Cardiac muscle cell (in vitro differentiated cells and primary cell): ENCODE results near the gene PHC2. TPM values are rescaled to one million over a fixed set of nuclear protein-coding genes. Genes with fewer than 3 reads are reported as not detected.

Source experiments
- DNase-seq, 2 donors: peaks; one replicate each; pipeline versions ENCODE4 v3.0.0 to v3.0.0-alpha.2; 2010 to 2017; ENCODE audit warnings: low read depth in 1 of 2, low spot score in 1 of 2
- H3K27ac ChIP-seq: fragments of 200-600 bp; sonication (generic); 2 replicates; pipeline ENCODE4 v1.5.1; 2016
- H3K27me3 ChIP-seq: fragments of 200-600 bp; sonication (generic); 2 replicates; pipeline ENCODE4 v1.6.0; 2016; ENCODE audit warnings: control low read depth
- H3K36me3 ChIP-seq: fragments of 200-600 bp; sonication (generic); 2 replicates; pipeline ENCODE4 v1.5.1; 2016; ENCODE audit warnings: control low read depth
- H3K4me1 ChIP-seq: fragments of 200-600 bp; sonication (generic); 2 replicates; pipeline ENCODE4 v1.8.1; 2017; ENCODE audit warnings: low read depth, mild to moderate bottlenecking, mixed run types
- H3K4me3 ChIP-seq: fragments of 200-600 bp; sonication (generic); 2 replicates; pipeline ENCODE4 v1.5.1; 2016; ENCODE audit warnings: mild to moderate bottlenecking
- H3K9me3 ChIP-seq: fragments of 200-600 bp; sonication (generic); 2 replicates; pipeline ENCODE4 v1.5.1; 2017; ENCODE audit warnings: low read depth, mild to moderate bottlenecking, control low read depth
- polyA plus RNA-seq: library from polyadenylated mRNA; unstranded; fragments of >200 nt; fragmentation: Nextera tagmentation; extraction: Ambion mirVana; gene quantifications from 2 replicates; pipeline ENCODE4 v1.2.1, GENCODE V29; 2016
- total RNA-seq: library from RNA; depleted of rRNA; stranded (reverse); fragments of >200 nt; gene quantifications from 2 replicates; pipeline ENCODE4 v1.2.3, GENCODE V29; 2016
- TF ChIP-seq, protein P1 (sequence below): IDR thresholded peaks from 2 replicates; pipeline ENCODE4 v1.5.1; 2012; ENCODE audit warnings: low read depth, mild to moderate bottlenecking, low read length

PHC2 gene
- total and polyA plus RNA-seq, 2 experiments from 2014 or later, result 81.8 to 86.0 TPM

DNA sequence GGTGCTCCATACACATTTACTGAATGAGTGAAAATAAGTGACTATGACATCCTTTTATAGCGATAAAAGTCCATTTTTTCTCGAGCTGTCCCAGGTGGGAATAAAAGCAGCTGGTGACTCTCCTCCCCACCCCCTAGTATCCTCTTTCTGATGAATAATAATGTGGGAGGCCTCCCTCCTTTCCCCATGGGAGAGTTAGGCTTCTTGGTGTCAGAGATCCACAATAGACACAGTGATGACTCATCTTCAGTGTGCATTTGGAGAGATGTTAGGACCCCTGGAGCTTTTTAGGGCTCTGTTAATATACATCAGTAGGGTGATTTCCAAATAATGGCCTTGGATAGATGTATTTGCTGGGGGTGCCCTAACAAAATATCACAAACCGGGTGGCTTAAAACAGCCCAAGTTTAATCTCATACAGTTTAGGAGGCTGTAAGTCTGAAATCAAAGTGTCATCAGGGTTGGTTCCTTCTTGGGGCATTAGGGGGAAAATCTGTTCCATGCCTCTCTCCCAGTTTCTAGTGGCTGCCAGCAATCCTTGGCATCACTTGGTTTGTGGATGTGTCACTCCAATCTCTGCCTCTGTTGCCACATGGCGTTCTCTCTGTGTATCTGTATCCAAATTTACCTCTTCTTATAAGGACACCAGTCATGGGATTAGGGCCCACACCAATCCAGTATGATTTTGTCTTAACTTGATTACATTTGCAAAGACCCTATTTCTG is 4.4 kb upstream of the PHC2 start:
- Histone ChIP-seq H3K4me1 (peaks cover 36% of the 10 kb centered on the region), H3K36me3 (no peaks in the 10 kb centered on the region), H3K4me3 (no peak overlapping the region), H3K27me3 (no peaks in the 10 kb centered on the region), H3K27ac (no peak overlapping the region), H3K9me3 (no peaks in the 10 kb centered on the region)
- DNase-seq, result peak in 1 of 2 donors; percentile 57
- TF ChIP-seq, protein P1, sequence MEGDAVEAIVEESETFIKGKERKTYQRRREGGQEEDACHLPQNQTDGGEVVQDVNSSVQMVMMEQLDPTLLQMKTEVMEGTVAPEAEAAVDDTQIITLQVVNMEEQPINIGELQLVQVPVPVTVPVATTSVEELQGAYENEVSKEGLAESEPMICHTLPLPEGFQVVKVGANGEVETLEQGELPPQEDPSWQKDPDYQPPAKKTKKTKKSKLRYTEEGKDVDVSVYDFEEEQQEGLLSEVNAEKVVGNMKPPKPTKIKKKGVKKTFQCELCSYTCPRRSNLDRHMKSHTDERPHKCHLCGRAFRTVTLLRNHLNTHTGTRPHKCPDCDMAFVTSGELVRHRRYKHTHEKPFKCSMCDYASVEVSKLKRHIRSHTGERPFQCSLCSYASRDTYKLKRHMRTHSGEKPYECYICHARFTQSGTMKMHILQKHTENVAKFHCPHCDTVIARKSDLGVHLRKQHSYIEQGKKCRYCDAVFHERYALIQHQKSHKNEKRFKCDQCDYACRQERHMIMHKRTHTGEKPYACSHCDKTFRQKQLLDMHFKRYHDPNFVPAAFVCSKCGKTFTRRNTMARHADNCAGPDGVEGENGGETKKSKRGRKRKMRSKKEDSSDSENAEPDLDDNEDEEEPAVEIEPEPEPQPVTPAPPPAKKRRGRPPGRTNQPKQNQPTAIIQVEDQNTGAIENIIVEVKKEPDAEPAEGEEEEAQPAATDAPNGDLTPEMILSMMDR, result no peak

DNA sequence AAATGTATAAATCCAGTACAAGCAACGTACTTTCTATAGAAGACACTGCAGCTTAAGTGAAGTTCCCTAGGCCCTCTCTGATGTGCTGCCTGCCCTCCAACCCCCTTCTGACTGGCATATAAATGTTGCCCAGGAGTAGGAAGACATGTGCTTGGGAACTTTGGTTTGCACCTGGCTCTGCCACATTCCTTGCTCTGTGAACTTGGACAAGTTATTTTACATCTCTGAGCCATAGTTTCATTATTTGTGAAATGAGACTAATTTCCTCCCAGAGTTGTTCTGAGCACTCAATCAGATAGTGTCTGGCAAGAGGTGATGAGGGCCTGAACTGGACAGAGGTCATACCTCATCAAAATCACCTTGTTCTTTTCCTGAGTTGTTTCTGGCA is 3.5 kb upstream of the PHC2 start:
- H3K36me3 ChIP-seq, result no peaks in the 10 kb centered on the region
- H3K27ac ChIP-seq, result no peak overlapping the region
- TF ChIP-seq, protein P1, result no peak
- H3K9me3 ChIP-seq, result no peaks in the 10 kb centered on the region
- H3K4me3 ChIP-seq, result no peak overlapping the region
- peaks cover 32% of the 10 kb centered on the region for H3K4me1 ChIP-seq
- peaks cover 9% of the 10 kb centered on the region for H3K27me3 ChIP-seq
- no peak for DNase-seq

DNA sequence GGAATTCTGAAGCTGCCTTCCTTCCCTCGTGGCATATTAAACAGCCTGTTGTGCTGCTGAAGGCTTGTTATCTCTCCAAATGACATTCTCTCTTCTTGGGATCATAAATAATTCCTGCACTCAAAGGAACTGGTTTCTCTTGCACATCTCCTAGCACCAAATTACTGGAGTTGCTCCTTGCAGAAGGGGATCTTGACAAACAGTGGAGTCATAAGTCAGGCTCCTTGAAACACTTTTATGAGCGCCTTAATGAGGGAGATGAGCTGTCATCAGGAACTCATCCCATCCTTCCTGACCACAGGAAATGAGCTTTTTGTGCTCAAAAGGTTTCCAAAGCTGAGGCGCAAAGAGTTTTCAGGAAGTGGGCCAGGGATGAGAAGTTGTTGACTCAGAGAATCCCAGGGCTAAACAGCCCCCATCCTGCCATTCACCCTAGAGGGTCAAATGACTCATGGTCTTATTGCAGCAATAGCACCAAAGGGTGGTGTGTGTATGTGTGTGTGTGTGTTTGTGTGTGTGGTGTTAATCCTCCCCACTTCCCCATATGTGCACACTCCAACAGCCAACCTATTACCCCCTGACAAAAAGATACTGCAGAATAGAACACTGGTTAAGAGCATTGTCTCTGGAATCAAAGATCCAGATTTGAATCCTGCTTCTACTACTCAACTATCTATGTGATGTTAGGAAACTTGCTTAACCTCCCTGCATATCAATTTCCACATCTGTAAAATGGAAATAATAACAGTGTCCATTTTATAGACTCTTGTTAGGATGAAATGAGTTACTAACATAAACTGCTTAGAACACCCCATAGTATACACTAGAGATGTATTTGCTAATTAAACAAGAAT is 2.8 kb upstream of the PHC2 start:
- peak in 1 of 2 donors; percentile 97 for DNase-seq
- Histone ChIP-seq H3K9me3 (no peaks in the 10 kb centered on the region), H3K36me3 (no peaks in the 10 kb centered on the region), H3K4me3 (no peak overlapping the region), H3K27me3 (peaks cover 15% of the 10 kb centered on the region), H3K27ac (no peak overlapping the region), H3K4me1 (peaks cover 33% of the 10 kb centered on the region)
- TF ChIP-seq, protein P1, result no peak

- H3K4me3 ChIP-seq, result peak overlapping the region; percentile 60
These were observed 821 bp downstream of the PHC2 start for GRCh38 chr1:33429856-33430691.

GRCh38 chr1:33429332-33429731 is 1.6 kb downstream of the PHC2 start:
- Histone ChIP-seq H3K9me3 (no peaks in the 10 kb centered on the region), H3K4me3 (no peak overlapping the region), H3K4me1 (peaks cover 11% of the 10 kb centered on the region), H3K27ac (no peak overlapping the region), H3K27me3 (peaks cover 38% of the 10 kb centered on the region), H3K36me3 (no peaks in the 10 kb centered on the region)
- DNase-seq, result no peak
- TF ChIP-seq, protein P1, result no peak

More at GRCh38 chr1:33429856-33430691, 821 bp downstream of the PHC2 start:
- Histone ChIP-seq H3K4me1 (peaks cover 15% of the 10 kb centered on the region), H3K27me3 (peaks cover 38% of the 10 kb centered on the region), H3K36me3 (no peaks in the 10 kb centered on the region), H3K27ac (no peak overlapping the region), H3K9me3 (no peaks in the 10 kb centered on the region)
- DNase-seq, result peak; percentile 25 to 54
- TF ChIP-seq, protein P1, result no peak
